NCI-H2171 (cell line): ENCODE results near the gene CBLN1.

ENCODE experiments used
- DNase-seq: peaks from one replicate; lab custom pipeline; 2025; lab: John Stamatoyannopoulos, UW

The CBLN1 gene

DNA sequence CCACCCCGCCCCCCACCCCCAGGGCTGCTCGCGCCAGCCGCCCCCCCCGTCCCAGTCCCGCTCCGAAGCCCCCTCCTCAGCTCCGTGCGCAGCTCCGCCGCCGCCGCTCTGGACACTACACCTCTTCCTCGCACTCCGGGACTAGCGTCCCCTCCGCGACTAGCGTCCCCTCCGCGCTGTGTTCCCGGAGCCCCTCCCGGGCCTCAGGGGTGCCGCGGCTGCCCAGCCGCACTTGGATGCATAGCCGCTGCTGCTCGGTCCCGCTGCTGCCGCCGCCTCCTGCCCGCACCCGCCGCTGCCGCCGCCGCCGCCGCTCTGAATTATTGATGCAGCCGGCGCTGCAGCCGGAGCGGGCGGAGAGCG, at the start of gene CBLN1:
Gene CBLN1 (minus strand): TSS at position 359 of the 363 bp plus-strand sequence. CDS start 373 bp downstream, outside the sequence.
- DNase-seq = no peak

DNA sequence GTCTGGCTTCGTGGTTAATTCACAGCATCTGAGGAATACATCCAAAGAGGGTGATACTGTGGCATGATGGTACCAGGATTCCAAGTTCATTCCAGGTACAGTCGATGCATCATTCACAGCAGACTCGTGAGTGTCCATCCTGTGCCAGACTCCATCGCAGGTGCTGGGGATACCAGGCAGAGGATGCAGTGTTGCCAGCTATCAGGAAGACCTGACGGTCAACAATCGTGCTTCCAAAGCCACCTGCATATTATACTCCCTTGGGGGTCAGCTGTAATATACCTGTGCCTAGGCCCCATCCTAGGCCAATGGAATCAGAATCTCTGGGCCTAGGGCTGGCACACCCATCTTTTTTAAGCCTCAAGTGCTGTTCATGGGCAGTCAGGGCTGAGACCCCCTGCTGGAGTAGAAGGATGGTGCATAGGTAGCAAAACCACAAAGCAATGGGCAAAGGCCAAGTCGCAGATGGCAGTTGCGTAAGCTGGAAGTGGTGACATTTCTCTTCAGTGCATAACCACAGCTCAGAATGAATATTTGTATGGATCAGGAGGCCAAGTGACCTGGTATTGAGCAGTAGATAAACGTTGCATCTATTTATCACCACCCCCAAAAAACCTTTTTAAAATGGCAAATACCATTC, 49.0 kb upstream of the CBLN1 start:
- DNase-seq = no peak

DNA sequence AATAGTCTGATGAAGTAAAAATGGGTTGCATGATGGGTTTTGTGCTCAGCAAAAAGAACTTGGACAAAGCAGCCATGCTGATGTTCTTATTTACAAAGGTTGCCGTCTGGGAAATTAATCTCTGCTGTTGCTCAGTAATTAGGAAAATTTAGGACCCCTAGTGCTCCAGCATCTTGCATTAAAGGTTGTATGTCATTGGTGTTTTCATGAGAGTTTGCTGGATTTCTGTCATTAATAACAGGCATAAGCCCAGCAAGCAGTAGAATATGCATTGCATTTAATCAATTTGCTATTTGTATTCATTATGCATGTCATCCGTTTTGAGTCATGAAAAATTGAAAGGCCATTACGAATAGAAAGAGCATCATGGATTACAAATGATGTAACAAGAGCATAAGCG, 46.7 kb upstream of the CBLN1 start:
- no peak for DNase-seq

- no peak for DNase-seq
Measured at GRCh38 chr16:49327466-49327865, 45.8 kb upstream of the CBLN1 start.

DNA sequence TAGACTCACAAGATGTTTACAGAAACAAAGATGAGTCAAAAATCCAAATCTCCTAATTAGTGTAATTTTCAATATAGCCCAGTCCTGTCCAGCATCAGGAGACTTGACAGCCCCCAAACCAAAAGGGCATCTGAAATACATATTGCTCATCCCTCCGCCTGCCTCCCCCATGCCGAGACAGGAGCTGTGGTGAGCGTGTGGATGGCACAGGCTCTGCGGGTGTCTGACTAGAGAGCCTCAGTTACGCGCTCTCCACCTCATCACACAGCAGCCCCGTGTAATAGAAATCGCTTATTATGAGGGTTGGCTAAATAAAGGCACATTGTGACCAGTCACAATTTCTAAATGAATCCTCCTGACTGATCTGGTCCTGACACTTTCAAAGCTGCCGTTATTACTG, 43.1 kb upstream of the CBLN1 start:
- no peak for DNase-seq

DNA sequence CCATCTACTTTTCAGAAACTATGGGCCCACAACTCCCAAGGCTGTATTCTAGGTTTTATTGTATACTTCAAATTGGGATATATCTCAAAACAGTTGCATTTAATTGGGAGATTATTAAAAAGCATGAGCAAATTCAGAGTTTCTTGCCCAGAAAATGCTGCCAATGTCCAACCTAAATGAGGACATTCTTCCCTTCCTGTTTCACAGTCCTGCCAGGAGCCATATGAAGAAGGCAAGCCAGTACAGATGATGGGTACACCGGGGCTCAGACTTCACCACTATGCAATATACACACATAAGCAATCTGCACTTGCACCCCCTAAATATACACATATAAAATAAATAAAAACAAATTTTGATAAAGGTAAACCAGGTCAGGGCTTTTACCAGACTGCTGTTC, 34.0 kb upstream of the CBLN1 start:
- no peak for DNase-seq

DNA sequence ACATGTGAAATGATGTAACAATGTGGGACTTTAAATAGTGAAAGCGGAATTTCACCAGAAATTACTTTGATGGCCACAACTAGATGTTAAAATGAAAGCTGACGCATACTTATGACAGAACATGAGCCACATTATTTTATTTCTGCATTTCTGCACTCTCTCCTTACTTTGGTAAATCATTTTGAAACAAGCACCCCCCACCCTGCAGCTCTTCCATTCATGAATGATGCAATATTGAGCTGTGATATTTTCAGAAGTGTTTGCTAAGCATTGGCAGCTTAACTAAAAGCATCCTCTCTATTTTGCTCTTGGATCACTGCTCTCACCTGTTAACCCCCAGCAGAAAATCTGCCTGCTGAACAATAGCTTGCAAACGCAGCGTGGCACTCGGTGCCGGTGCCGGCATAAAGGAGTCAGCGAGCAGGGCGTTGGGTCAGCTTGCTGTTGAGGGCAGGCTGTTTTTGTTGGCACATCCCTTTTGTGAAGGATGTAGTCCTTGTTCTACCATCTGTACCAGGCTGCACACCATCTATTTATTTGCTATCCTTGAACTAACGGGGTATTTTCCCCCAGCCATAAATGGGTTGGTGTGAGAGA, 30.8 kb upstream of the CBLN1 start:
- DNase-seq = no peak

- no peak for DNase-seq
Measured at GRCh38 chr16:49311823-49312222, 30.2 kb upstream of the CBLN1 start.

DNA sequence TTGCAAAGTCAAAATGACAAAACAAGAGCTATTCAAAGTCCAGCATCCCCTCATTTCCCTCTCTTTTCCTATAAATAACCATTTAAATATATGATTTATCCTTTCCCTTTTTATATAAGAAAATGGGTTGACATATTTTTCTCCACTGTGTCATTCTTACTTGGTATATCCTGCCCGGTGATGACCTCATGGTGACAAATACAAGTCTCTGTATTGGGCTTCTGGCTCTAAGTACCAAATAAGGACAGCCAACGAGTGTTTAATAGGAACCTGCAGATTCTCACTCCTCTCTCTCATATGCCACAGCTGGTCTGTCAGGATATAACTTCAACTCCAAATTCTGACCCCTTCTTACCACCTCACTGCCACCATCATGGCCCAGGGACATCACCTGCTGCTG, 25.5 kb upstream of the CBLN1 start:
- no peak for DNase-seq

- DNase-seq = no peak
Measured at GRCh38 chr16:49305406-49305805, 23.8 kb upstream of the CBLN1 start.

- DNase-seq = no peak
Measured at GRCh38 chr16:49292413-49292812, 10.8 kb upstream of the CBLN1 start.

DNA sequence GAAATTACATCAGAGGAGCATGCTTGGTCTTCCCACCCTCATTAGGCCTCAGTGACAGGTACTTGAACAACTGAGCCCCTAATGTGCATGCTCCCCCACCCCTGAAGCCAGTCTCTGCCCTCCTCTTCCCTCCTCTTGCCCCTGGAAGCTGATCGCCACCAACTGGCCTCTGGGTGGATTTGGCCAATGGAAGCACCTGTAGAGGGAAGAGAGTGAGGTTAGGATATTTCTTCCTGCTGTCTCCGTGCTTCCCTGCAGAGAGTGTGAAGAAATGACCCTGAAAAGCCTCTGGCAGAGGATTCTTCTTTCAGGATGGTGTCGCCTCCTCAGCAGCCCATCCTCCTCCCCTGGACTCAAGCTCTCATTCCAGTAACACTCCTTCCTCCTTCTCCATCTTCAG, 5.9 kb upstream of the CBLN1 start:
- no peak for DNase-seq

GRCh38 chr16:49284962-49285361, 3.3 kb upstream of the CBLN1 start:
- no peak for DNase-seq

- peak; percentile 13 for DNase-seq
Measured at GRCh38 chr16:49283376-49284049, 1.9 kb upstream of the CBLN1 start.

DNA sequence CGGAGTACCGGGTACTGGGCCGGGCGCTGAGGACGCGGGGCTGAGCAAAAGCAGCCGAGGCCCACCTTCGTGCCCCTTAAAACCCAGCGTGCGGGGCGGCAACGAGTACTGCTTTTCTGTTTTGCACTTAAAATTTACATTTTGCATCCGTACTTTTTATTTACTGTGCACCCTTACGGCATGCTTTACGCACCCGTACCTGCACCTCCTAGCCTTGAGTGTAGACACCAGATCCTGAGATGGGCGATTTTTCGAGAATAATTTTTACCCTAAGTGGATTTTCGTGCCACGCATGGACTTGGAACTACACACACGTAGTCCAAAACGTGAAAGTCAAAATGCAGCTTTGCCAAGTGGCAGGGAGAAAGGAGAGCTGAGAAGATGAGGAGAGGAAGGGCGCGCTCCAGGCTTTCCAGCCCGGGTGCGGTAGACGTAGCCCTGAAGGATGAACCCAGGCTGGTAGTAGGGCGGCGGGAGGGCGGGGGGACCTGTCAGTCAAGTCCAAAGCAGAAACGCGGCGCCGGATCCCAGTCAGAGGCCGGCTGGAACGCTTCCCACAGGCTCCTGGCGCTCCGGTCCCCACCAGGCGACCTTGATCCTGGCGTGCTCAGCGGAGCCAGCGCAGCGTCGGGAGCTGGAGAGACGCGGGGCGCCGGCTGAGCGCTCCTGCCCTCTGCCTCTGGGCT, 1.2 kb upstream of the CBLN1 start:
- DNase-seq = peak; percentile 81

GRCh38 chr16:49281843-49282642, 405 bp upstream of the CBLN1 start:
- peak; percentile 96 for DNase-seq

DNA sequence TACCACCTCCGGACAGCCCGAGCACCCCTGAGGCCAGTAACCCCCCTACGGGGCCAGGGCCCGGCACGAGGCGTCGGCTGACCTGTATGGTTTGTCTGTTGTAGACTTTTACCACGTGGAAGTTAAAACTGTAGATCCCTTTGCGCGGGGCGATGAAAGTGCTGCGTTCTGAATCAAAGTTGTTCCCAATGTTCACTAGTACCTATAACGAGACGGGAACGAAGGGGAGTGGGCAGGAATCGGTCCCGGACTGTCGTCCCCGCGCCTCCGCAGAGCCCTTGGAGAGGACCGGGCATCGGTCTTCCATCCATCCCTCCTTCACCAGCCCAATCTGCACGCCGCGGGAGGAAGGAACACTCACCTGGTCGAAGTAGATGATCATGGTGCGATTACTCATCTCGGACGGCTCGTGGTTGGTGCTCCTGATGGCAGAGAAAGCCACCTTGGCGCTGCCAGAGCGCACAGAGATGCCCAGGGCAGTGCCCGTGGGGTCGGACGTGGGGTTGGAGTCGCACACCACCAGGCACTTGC, 732 bp downstream of the CBLN1 start:
- DNase-seq = no peak

DNA sequence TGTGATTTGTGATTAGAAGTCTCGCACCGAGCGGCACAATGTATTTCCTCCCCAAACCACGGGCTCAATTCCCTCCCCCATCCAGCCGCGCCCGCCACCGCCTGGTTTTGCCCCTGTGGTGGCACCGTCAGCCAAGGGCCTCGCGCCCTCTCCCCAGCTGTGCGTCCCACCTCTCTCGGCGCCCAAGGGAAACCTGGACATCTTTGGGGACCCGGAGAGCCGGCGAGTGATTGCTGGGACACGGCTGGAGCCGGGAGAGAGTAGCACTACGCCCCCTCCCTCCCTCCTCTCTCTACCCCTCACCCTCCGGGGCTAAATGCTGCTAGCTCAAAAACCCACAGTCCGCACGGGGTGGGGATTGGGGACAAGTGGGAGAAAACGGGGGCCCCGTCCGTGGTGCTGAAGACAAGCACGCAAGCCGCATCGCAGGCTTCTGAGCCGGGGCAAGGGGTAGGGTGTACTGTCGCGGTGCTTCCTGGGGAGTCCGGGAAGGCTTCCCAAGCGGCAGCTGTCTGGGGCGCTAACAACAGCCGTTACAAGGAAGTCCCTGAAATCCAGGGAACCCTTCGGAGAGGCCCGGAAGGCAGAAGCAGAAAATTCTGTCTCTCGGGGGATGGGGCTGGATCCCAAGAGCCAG, 1.4 kb downstream of the CBLN1 start:
- peak; percentile 33 for DNase-seq

GRCh38 chr16:49278944-49279725, 2.5 kb downstream of the CBLN1 start:
- no peak for DNase-seq

- no peak for DNase-seq
Measured at GRCh38 chr16:49278567-49278827, 3.1 kb downstream of the CBLN1 start.
